ENCODE results near the gene CCAR1.
"Not testable (repeated sequence)": the region's sequence is repeated elsewhere in the genome, so short reads cannot be mapped to it uniquely, and the experiment has no call there.

DNA sequence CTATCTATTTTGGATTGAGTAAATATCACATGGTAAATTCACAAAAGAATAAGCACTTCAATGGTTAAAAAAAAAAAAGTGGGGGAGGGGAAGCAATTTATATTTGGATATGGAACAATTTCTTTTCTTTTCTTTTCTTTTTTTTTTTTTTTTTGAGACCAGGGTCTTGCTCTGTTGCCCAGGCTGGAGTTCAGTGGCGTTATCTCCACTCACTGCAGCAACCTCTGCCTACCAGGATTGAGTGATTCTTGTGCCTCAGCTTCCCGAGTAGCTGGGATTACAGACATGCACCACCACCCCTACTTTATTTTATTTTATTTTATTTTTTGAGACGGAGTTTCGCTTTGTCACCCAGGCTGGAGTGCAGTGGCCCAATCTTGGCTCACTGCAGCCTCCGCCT lies 12.1 kb upstream of the CCAR1 start:
- TF ChIP-seq EP300, CTCF, POLR2A, POLR2AphosphoS5 (IDR thresholded peaks at IDR 0.05): not testable (repeated sequence)

Measured in stomach (tissue), 4 donors.